Measurements from ENCODE around the gene NTMT1. TPM values are rescaled to one million over a fixed set of nuclear protein-coding genes. Genes with fewer than 3 reads are reported as not detected.

Gene NTMT1
- total and polyA plus RNA-seq, 10 of the 15 experiments (the other 5 are each of a cell fraction or from before 2014, with no cell fraction given), result 12.8 to 85.4 (median 39.3) TPM

DNA sequence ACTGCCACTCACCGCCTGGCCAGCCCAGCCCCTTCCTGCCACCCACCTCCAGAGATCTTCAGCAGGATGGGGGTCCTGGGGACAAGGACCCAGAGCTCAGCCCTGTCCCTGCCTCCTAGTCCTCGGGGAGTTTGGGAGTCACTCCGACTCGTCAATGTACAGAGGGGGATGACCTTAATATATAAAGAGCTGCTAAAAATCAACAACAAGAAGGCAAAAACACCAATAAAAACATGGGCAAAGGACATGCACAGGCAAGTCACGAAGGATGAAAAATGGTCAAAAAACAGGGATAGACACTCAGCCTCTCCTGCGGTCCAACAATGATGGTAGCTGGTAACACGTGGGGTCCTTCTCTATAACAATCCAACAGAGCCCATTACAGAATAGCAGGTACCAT, 20.7 kb downstream of the NTMT1 start (continued):
- no peak for TF ChIP-seq ZNF384 (IDR thresholded peaks at IDR 0.05; ENCODE audit: borderline replicate concordance, low read depth, low read length)
- TF ChIP-seq TAF1 (IDR thresholded peaks at IDR 0.05; ENCODE audit: borderline replicate concordance, low read depth, low read length), result no peak

DNA sequence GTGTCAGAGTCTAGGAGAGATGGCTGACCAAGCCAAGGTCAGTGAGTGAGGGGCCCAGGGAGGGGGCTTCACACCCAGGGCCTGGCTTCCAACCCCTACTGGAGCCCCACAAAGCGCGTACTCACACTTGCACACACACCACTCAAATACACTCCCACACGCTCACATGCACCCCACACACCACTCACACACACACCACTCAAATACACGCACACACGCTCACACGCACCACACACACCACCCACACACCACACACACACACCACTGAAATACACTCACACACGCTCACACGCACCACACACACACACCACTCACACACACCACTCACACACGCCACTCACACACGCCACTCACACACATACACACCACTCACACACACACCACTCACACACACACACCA, 21.7 kb downstream of the NTMT1 start:
- ATAC-seq, result no peak
- no peak overlapping the region for H3K4me2 ChIP-seq (ENCODE audit: control insufficient read depth, insufficient read depth)
- H3K4me3 ChIP-seq, result no peak overlapping the region
- CTCF ChIA-PET, result no interaction called here
- no peaks in the 10 kb centered on the region for H3K79me2 ChIP-seq (ENCODE audit: control insufficient read depth, insufficient read depth, low read length)
- no TSS peak for BruUV-seq (replicated peaks)
- SMC1A ChIA-PET (ENCODE audit: uncharacterized antibody, unreplicated experiment), result no interaction called here
- intact Hi-C loops (cut with micrococcal nuclease; ENCODE audit: unreplicated experiment), result no loop called here
- H3K9ac ChIP-seq (ENCODE audit: control insufficient read depth, insufficient read depth, low read length), result no peak overlapping the region
- RAD21 ChIA-PET (ENCODE audit: unreplicated experiment), result no interaction called here
- no peak for DNase-seq (ENCODE audit: low read depth, low spot score)
- no peaks in the 10 kb centered on the region for H3K4me1 ChIP-seq (ENCODE audit: control insufficient read depth, insufficient read depth, low read length)
- no peaks in the 10 kb centered on the region for H3K9me3 ChIP-seq (replicated peaks; ENCODE audit: control insufficient read depth, insufficient read depth, low read length)
- H4K20me1 ChIP-seq (ENCODE audit: control insufficient read depth, insufficient read depth), result no peaks in the 10 kb centered on the region
- H2AFZ ChIP-seq (ENCODE audit: control insufficient read depth, low read depth, low read length), result no peak overlapping the region
- in situ Hi-C loops (cut with MboI), result loop anchor here (5.0 kb wide), 1 partner anchor 135 kb away; no protein-coding TSS in a partner anchor
- POLR2A ChIA-PET, result no interaction called here
- FAIRE-seq, result no peak
- no peaks in the 10 kb centered on the region for H3K36me3 ChIP-seq (ENCODE audit: control insufficient read depth in 2 of 2, insufficient read depth in 2 of 2, low read length in 1 of 2)
- TF ChIP-seq, protein P1, sequence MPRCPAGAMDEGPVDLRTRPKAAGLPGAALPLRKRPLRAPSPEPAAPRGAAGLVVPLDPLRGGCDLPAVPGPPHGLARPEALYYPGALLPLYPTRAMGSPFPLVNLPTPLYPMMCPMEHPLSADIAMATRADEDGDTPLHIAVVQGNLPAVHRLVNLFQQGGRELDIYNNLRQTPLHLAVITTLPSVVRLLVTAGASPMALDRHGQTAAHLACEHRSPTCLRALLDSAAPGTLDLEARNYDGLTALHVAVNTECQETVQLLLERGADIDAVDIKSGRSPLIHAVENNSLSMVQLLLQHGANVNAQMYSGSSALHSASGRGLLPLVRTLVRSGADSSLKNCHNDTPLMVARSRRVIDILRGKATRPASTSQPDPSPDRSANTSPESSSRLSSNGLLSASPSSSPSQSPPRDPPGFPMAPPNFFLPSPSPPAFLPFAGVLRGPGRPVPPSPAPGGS (IDR thresholded peaks at IDR 0.05; ENCODE audit: borderline replicate concordance, insufficient read depth, low read depth, low read length, poor library complexity, severe bottlenecking), result peak; percentile 85
- no peak for TF ChIP-seq CHD2 (IDR thresholded peaks at IDR 0.05; ENCODE audit: borderline replicate concordance, low read depth, low read length)
- WGBS (ENCODE audit: insufficient coverage, insufficient replicate concordance, low lambda C conversion rate, missing lambda C conversion rate), result 71% methylated on average over 10 of the region's 10 CpGs
- H3K27me3 ChIP-seq (replicated peaks in 1 of 2; ENCODE audit: control insufficient read depth in 2 of 2, insufficient read depth in 2 of 2, low read length in 1 of 2), result no peaks in the 10 kb centered on the region; a peak in 1 of 4 replicates
- no peak overlapping the region for H3K27ac ChIP-seq (ENCODE audit: control insufficient read depth, insufficient read depth)

Data from GM12878 (cell line).